Endodermal cell (in vitro differentiated cells): ENCODE data around the gene PDGFRB. TPM values are rescaled to one million over a fixed set of nuclear protein-coding genes. Genes with fewer than 3 reads are reported as not detected.

ENCODE experiments used
- DNase-seq: peaks from one replicate; pipeline ENCODE4 v3.0.0-alpha.2; 2017
- H3K27ac ChIP-seq: 2 replicates; pipeline ENCODE4 v1.5.1; 2013; ENCODE audit warnings: mild to moderate bottlenecking, low read depth, low read length, moderate library complexity
- H3K27me3 ChIP-seq: 2 replicates; pipeline ENCODE4 v1.6.1; 2013; ENCODE audit warnings: mild to moderate bottlenecking, low read length, moderate library complexity; ENCODE audit not compliant: insufficient read depth, control insufficient read depth, poor library complexity, severe bottlenecking
- H3K36me3 ChIP-seq: 2 replicates; pipeline ENCODE4 v1.7.0; 2013; ENCODE audit warnings: mild to moderate bottlenecking, low read length, moderate library complexity; ENCODE audit not compliant: control insufficient read depth, insufficient read depth
- H3K4me1 ChIP-seq: one replicate; pipeline ENCODE4 v1.7.0; 2013; ENCODE audit warnings: low read length; ENCODE audit not compliant: control insufficient read depth, insufficient read depth
- H3K4me3 ChIP-seq: 2 replicates; pipeline ENCODE4 v1.5.1; 2013; ENCODE audit warnings: mild to moderate bottlenecking, low read length, moderate library complexity
- H3K9ac ChIP-seq: 2 replicates; pipeline ENCODE4 v1.6.1; 2013; ENCODE audit warnings: mild to moderate bottlenecking, low read length, moderate library complexity; ENCODE audit not compliant: poor library complexity, severe bottlenecking; ENCODE audit errors: extremely low read depth
- H3K9me3 ChIP-seq: 2 replicates; pipeline ENCODE4 v1.6.1; 2013; ENCODE audit warnings: mild to moderate bottlenecking, low read length, moderate library complexity; ENCODE audit not compliant: control insufficient read depth
- H3K27ac Mint-ChIP-seq: 2 replicates; pipeline ENCODE4 v1.8.0; 2020; ENCODE audit warnings: mixed read lengths
- H3K27me3 Mint-ChIP-seq: 2 replicates; pipeline ENCODE4 v1.8.0; 2021; ENCODE audit warnings: mild to moderate bottlenecking, mixed read lengths; ENCODE audit not compliant: insufficient read depth
- H3K36me3 Mint-ChIP-seq: 2 replicates; pipeline ENCODE4 v1.8.0; 2020; ENCODE audit warnings: low read depth, mixed read lengths
- H3K4me1 Mint-ChIP-seq: 2 replicates; pipeline ENCODE4 v1.8.0; 2020; ENCODE audit warnings: mixed read lengths
- H3K4me3 Mint-ChIP-seq: 2 replicates; pipeline ENCODE4 v1.8.0; 2020; ENCODE audit warnings: mild to moderate bottlenecking, moderate library complexity, mixed read lengths
- H3K9me3 Mint-ChIP-seq: 2 replicates; pipeline ENCODE4 v1.8.0; 2020; ENCODE audit warnings: mild to moderate bottlenecking, mixed read lengths
- WGBS, 2 experiments: methylation state at CpG; one replicate each; pipeline versions ENCODE4 v1.1.5 to v1.1.7; 2013; ENCODE audit warnings: missing lambda C conversion rate in 2 of 2, mixed read lengths in 1 of 2; ENCODE audit not compliant: insufficient coverage in 1 of 2, insufficient read length in 1 of 2; 5-methylcytosine and 5-hydroxymethylcytosine counted together
- total RNA-seq, 2 donors: library from RNA; stranded (reverse); fragmentation: NEBNext Ultra II Directional in 1 of 2; extraction: Animal tissue kit (Norgen Biotek cat#: 25700) in 1 of 2; gene quantifications; 2 replicates in 1 of 2; 3 replicates in 1 of 2; pipeline ENCODE4 v1.2.1, GENCODE V29; 2021
- TF ChIP-seq, protein P1 (sequence below): fragments of 200-600 bp; sonication (generic); conservative IDR thresholded peaks from 2 replicates; pipeline ENCODE4 v1.5.0; 2021; ENCODE audit warnings: antibody characterized with exemption, mild to moderate bottlenecking

Gene PDGFRB
- total RNA-seq, 2 donors from 2014 or later, result 4.1 to 6.5 TPM

DNA sequence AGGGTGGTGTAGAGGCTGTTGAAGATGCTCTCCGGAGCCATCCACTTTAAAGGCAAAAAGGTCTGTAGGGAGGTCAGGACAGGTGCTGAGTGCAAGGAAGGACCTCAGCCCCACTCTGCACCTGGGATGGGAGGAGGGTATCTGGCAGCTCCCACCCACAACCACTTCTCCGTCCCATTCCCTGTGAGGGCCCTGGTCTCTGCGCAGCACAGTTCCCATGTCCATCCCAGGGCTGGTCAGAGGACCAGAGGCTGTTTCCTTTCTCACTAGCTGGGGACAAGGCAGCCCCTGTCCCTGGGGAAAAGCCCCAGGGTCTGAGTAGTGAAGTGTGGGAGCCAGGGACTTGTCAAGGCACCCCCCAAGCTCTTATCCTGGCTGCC, 35.6 kb downstream of the PDGFRB start:
- Mint-ChIP-seq H3K4me1 (peaks cover 11% of the 10 kb centered on the region), H3K36me3 (no peaks in the 10 kb centered on the region), H3K27ac (no peak overlapping the region), H3K27me3 (peaks cover 1% of the 10 kb centered on the region), H3K9me3 (no peaks in the 10 kb centered on the region), H3K4me3 (no peak overlapping the region)
- WGBS, 2 experiments, result 79 to 100% methylated on average over 1 to 3 of the region's 3 CpGs
- Histone ChIP-seq H3K4me3 (no peak overlapping the region), H3K9me3 (no peaks in the 10 kb centered on the region), H3K9ac (no peak overlapping the region), H3K36me3 (no peaks in the 10 kb centered on the region), H3K4me1 (peaks cover 3% of the 10 kb centered on the region), H3K27ac (no peak overlapping the region), H3K27me3 (no peaks in the 10 kb centered on the region)
- no peak for DNase-seq
- TF ChIP-seq, protein P1, sequence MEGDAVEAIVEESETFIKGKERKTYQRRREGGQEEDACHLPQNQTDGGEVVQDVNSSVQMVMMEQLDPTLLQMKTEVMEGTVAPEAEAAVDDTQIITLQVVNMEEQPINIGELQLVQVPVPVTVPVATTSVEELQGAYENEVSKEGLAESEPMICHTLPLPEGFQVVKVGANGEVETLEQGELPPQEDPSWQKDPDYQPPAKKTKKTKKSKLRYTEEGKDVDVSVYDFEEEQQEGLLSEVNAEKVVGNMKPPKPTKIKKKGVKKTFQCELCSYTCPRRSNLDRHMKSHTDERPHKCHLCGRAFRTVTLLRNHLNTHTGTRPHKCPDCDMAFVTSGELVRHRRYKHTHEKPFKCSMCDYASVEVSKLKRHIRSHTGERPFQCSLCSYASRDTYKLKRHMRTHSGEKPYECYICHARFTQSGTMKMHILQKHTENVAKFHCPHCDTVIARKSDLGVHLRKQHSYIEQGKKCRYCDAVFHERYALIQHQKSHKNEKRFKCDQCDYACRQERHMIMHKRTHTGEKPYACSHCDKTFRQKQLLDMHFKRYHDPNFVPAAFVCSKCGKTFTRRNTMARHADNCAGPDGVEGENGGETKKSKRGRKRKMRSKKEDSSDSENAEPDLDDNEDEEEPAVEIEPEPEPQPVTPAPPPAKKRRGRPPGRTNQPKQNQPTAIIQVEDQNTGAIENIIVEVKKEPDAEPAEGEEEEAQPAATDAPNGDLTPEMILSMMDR, result no peak

DNA sequence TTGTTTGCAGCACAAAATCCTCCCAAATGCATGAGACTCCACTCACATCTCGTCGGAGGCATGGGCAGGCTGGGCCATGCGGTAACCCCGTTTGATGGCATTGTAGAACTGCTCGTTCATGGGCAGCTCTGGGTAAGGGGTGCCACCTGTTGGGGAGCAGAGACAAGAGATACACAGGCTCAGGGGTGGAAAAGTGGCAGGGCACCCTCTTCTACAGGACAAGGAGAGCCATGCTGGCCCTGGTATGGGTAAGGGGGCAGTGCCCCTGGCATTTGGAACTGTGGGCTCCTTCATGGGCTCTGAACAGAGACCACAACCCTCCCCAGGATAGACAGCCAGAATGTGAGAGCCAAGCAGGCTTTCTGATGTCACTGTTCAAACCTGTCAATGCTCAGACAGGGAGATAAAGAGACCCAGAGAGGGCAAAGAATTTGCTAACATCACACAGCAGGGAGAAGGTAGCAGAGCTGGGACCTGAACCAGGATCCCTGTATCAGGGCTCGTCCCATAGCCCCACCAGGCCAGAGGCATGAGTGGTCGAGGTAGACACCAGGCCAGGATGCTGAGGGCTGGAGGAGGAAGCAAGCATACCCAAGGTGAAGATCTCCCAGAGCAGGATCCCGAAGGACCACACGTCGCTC, 36.1 kb downstream of the PDGFRB start:
- peaks cover 11% of the 10 kb centered on the region for H3K4me1 Mint-ChIP-seq
- Histone ChIP-seq H3K36me3 (no peaks in the 10 kb centered on the region), H3K4me3 (no peak overlapping the region), H3K4me1 (peaks cover 3% of the 10 kb centered on the region), H3K9me3 (no peaks in the 10 kb centered on the region), H3K9ac (no peak overlapping the region), H3K27ac (no peak overlapping the region), H3K27me3 (no peaks in the 10 kb centered on the region)
- no peak overlapping the region for H3K27ac Mint-ChIP-seq
- no peaks in the 10 kb centered on the region for H3K36me3 Mint-ChIP-seq
- peak; percentile 26 for DNase-seq
- H3K9me3 Mint-ChIP-seq, result no peaks in the 10 kb centered on the region
- TF ChIP-seq, protein P1, result no peak
- no peak overlapping the region for H3K4me3 Mint-ChIP-seq
- H3K27me3 Mint-ChIP-seq, result peaks cover 1% of the 10 kb centered on the region
- 89 to 98% methylated on average over 9 to 10 of the region's 10 CpGs for WGBS, 2 experiments

DNA sequence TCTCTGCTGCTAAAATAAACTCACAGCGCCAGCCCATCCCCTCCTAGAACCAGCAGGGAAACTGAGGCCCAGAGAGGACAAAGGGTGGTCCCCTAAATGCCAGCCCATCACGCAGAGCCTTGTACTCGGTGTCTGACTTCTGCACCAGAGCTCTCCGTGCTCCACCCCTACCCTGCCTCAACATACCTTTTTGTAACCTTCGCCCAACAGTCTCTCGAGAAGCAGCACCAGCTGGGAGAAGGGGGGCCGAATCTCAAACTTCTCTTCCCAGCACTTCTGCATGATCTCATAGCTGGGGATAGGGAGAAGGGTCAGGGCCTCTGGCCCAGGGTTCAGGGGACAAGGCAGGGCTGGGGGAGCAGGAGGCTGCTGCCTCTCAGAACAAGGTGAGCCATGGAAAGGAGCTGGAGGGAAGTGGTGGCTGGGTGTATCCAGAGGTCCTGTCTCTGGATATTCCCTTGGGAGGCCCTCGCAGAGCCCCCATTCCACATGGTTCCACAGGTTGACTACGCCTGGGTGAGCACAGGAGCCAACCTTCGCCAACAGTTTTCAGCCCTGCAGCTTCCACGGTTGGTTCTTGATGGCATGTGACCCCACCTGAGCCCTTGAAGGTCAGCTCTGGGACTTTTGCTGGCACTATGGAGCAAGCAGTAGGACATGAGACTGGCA, 37.0 kb downstream of the PDGFRB start:
- WGBS, 2 experiments, result 90 to 100% methylated on average over 3 to 11 of the region's 11 CpGs
- Mint-ChIP-seq H3K27me3 (peaks cover 1% of the 10 kb centered on the region), H3K9me3 (no peaks in the 10 kb centered on the region), H3K27ac (no peak overlapping the region), H3K4me3 (no peak overlapping the region), H3K36me3 (no peaks in the 10 kb centered on the region), H3K4me1 (peaks cover 11% of the 10 kb centered on the region)
- Histone ChIP-seq H3K9ac (no peak overlapping the region), H3K9me3 (no peaks in the 10 kb centered on the region), H3K27me3 (no peaks in the 10 kb centered on the region), H3K27ac (no peak overlapping the region), H3K36me3 (no peaks in the 10 kb centered on the region), H3K4me3 (no peak overlapping the region), H3K4me1 (peaks cover 3% of the 10 kb centered on the region)
- TF ChIP-seq, protein P1, result no peak
- peak; percentile 37 for DNase-seq
